ENCODE results near the gene GPER1. TPM values are rescaled to one million over a fixed set of nuclear protein-coding genes. Genes with fewer than 3 reads are reported as not detected.

GPER1 gene
- total RNA-seq, 2 experiments from 2014 or later, result not detected

DNA sequence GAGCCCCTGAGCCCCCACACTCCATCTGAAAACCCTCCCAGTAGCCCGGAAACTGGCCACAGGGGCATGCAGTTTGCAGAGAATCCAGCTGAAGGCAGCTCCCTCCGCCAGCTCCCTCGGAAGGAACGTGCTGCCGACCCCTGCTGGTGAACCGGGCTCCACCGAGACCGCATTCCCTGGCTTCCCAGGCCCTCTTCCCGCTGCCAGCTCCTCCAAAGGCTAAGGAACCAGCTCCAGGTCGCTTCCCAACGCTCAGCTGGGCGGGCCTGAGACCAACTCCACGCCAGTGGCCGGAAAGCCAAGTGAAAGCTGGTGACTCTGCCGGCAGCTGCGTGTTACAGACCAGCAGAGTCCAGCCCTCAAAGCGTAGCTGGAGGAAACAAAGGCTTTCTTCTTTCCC is 35.8 kb downstream of the GPER1 start:
- H3K36me3 Mint-ChIP-seq (ENCODE audit: low read depth), result peaks cover 13% of the 10 kb centered on the region
- intact Hi-C loops (cut with DNase I, micrococcal nuclease), result no loop called here

DNA sequence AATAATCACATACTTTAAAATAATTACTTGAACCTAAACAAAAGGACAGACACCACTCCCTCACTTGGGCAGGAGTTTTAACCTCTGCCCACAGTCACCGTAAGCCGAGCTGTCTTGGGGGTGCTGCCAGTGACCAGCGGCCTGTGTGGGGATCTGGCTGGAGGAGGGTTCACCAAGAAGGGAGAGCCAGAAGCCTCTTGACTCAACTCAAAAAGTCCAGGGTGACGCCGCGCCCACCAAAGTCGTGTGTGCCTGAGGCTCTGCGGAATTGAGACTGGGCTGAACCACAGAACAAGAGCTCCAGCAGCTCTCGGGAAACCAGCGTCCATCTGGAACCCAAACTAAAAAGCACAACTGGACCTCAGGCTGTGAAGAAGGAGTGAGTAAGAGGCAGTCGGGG is 36.3 kb downstream of the GPER1 start:
- Histone ChIP-seq H3K27me3 (ENCODE audit: control insufficient read depth in 1 of 2, insufficient read depth in 2 of 2, low read length in 2 of 2) (no peaks in the 10 kb centered on the region), H3K4me1 (ENCODE audit: insufficient read depth, low read length) (peaks cover 3% of the 10 kb centered on the region), H3K9me3 (ENCODE audit: control insufficient read depth in 1 of 2, insufficient read depth in 1 of 2, low read length in 2 of 2) (no peaks in the 10 kb centered on the region), H3K27ac (ENCODE audit: low read depth in 1 of 2, low read length in 2 of 2) (no peak overlapping the region), H3K36me3 (ENCODE audit: insufficient read depth, low read length) (peaks cover 12% of the 10 kb centered on the region), H3K4me3 (ENCODE audit: low read length) (no peak overlapping the region)
- H3K36me3 Mint-ChIP-seq (ENCODE audit: low read depth), result peaks cover 13% of the 10 kb centered on the region
- H3K27ac Mint-ChIP-seq, result no peak overlapping the region
- ChIA-PET CTCF (interaction anchor here (0.8 kb wide), 1 partner anchor 59 kb away, joined by 3 read pairs; no protein-coding TSS in a partner anchor), POLR2A (no interaction called here)
- TF ChIP-seq, protein P1, sequence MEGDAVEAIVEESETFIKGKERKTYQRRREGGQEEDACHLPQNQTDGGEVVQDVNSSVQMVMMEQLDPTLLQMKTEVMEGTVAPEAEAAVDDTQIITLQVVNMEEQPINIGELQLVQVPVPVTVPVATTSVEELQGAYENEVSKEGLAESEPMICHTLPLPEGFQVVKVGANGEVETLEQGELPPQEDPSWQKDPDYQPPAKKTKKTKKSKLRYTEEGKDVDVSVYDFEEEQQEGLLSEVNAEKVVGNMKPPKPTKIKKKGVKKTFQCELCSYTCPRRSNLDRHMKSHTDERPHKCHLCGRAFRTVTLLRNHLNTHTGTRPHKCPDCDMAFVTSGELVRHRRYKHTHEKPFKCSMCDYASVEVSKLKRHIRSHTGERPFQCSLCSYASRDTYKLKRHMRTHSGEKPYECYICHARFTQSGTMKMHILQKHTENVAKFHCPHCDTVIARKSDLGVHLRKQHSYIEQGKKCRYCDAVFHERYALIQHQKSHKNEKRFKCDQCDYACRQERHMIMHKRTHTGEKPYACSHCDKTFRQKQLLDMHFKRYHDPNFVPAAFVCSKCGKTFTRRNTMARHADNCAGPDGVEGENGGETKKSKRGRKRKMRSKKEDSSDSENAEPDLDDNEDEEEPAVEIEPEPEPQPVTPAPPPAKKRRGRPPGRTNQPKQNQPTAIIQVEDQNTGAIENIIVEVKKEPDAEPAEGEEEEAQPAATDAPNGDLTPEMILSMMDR (IDR thresholded peaks at IDR 0.05), result no peak
- no peaks in the 10 kb centered on the region for H3K9me3 Mint-ChIP-seq
- H3K4me1 Mint-ChIP-seq (ENCODE audit: low read depth), result peaks cover 5% of the 10 kb centered on the region
- ATAC-seq (ENCODE audit: poor library complexity) (no peak), DNase-seq (no peak)
- H3K27me3 Mint-ChIP-seq, result no peaks in the 10 kb centered on the region
- no peak overlapping the region for H3K4me3 Mint-ChIP-seq
- intact Hi-C loops (cut with DNase I, micrococcal nuclease), result no loop called here

More for the DNA sequence above, 35.8 kb downstream of the GPER1 start:
- H3K27ac Mint-ChIP-seq, result no peak overlapping the region
- H3K4me1 ChIP-seq (ENCODE audit: insufficient read depth, low read length), result peaks cover 4% of the 10 kb centered on the region
- TF ChIP-seq, protein P1 (IDR thresholded peaks at IDR 0.05), result no peak
- DNase-seq (no peak), ATAC-seq (ENCODE audit: poor library complexity) (no peak)
- H3K4me3 Mint-ChIP-seq, result no peak overlapping the region
- ChIA-PET CTCF (interaction anchor here (0.8 kb wide), 1 partner anchor 59 kb away, joined by 3 read pairs; no protein-coding TSS in a partner anchor), POLR2A (no interaction called here)
- no peaks in the 10 kb centered on the region for H3K9me3 Mint-ChIP-seq
- H3K4me3 ChIP-seq (ENCODE audit: low read length), result no peak overlapping the region
- H3K9me3 ChIP-seq (ENCODE audit: control insufficient read depth in 1 of 2, insufficient read depth in 1 of 2, low read length in 2 of 2), result no peaks in the 10 kb centered on the region
- H3K27me3 Mint-ChIP-seq, result no peaks in the 10 kb centered on the region
- H3K27me3 ChIP-seq (ENCODE audit: control insufficient read depth in 1 of 2, insufficient read depth in 2 of 2, low read length in 2 of 2), result no peaks in the 10 kb centered on the region
- H3K27ac ChIP-seq (ENCODE audit: low read depth in 1 of 2, low read length in 2 of 2), result no peak overlapping the region
- H3K4me1 Mint-ChIP-seq (ENCODE audit: low read depth), result peaks cover 8% of the 10 kb centered on the region
- H3K36me3 ChIP-seq (ENCODE audit: insufficient read depth, low read length), result peaks cover 12% of the 10 kb centered on the region

DNA sequence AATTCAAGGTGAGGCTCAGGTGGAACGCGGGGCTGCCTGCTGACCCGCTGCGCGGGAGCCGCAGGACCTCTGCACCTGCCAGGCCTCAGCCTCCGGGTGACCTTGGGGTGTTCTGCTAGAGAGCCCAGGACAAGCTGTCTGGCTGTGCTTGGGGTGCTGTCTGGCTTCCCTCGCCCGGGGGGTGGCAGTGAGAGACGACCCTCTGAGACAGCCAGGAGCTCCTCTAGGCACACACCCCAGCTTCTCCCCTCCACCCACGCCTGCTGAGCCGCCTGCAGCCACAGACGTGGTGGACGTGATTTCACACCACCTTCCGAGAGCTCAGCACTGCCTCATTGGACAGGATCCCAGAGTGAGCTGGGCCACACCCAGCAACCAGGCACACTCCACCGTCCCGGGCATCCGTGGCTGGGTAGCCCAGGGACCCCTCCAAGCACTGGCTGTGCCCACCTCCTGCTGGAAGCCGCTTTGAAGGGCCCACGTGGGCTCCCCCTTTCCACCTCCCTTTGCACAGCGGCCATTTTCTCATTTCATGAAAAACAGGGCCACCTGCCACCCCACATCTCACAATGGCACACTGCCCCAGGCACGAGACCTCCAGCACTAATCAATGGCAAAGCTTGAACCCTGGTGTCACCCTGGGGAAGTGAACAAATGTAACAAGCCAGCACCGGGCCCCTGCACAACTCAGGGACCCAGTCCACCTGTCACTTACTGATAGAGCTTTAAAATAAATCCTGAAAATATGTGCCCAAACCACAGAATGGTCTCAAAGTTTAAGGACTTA is 37.1 kb downstream of the GPER1 start:
- Mint-ChIP-seq H3K27ac (no peak overlapping the region), H3K9me3 (no peaks in the 10 kb centered on the region), H3K36me3 (ENCODE audit: low read depth) (peaks cover 13% of the 10 kb centered on the region), H3K4me3 (no peak overlapping the region), H3K27me3 (no peaks in the 10 kb centered on the region), H3K4me1 (ENCODE audit: low read depth) (no peaks in the 10 kb centered on the region)
- Histone ChIP-seq H3K4me1 (ENCODE audit: insufficient read depth, low read length) (no peaks in the 10 kb centered on the region), H3K9me3 (ENCODE audit: control insufficient read depth in 1 of 2, insufficient read depth in 1 of 2, low read length in 2 of 2) (no peaks in the 10 kb centered on the region), H3K4me3 (ENCODE audit: low read length) (no peak overlapping the region), H3K27me3 (ENCODE audit: control insufficient read depth in 1 of 2, insufficient read depth in 2 of 2, low read length in 2 of 2) (no peaks in the 10 kb centered on the region), H3K27ac (ENCODE audit: low read depth in 1 of 2, low read length in 2 of 2) (no peak overlapping the region), H3K36me3 (ENCODE audit: insufficient read depth, low read length) (peaks cover 12% of the 10 kb centered on the region)
- ChIA-PET POLR2A (no interaction called here), CTCF (no interaction called here)
- TF ChIP-seq, protein P1 (IDR thresholded peaks at IDR 0.05), result no peak
- ATAC-seq (ENCODE audit: poor library complexity), result no peak
- no peak for DNase-seq
- intact Hi-C loops (cut with DNase I, micrococcal nuclease), result no loop called here

Measured in CD4-positive, alpha-beta T cell (primary cell).